Right lobe of liver (tissue), 4 donors: ENCODE measurements around the gene UBE2J2.

Source experiments
- POLR2A ChIP-seq: fragments of 450-650 bp; IDR thresholded peaks from one replicate; pipeline ENCODE4 v1.6.1; 2017; ENCODE audit warnings: antibody characterized with exemption, mild to moderate bottlenecking
- TF ChIP-seq, protein P1 (sequence below), 4 donors: fragments of 200-600 bp in 3 of 4; fragments of 450-650 bp in 1 of 4; IDR thresholded peaks; one replicate each; pipeline versions ENCODE4 v1.5.1 to v1.8.0; 2016 to 2022; ENCODE audit warnings: antibody characterized with exemption in 4 of 4, mild to moderate bottlenecking in 2 of 4
- donor health status: DM: no; HTN: no; CAD: no.
- donor health status: DM: no; HTN: no; CAD: no.
- donor health status: DM: no; HTN: yes; CAD: no.

DNA sequence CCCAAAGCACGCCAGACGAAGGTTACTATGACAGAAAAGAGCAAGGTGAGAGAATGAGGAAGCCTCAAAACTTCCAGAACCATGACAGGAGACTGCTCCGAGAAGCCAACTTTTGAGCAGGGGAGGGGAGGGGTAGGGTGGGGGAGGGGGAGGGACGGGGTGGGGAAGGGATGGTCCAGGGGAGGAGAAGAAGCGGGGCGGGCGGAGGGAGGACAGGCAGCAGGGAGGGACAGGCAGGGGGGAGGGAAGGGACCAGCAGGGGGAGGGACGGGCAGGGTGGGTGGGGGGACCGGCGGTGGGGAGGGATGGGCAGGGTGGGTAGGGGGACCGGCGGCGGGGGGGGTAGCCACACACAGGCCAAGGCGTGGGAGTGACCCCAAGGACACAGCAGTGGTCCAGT, 48.8 kb upstream of the UBE2J2 start:
- TF ChIP-seq, protein P1, sequence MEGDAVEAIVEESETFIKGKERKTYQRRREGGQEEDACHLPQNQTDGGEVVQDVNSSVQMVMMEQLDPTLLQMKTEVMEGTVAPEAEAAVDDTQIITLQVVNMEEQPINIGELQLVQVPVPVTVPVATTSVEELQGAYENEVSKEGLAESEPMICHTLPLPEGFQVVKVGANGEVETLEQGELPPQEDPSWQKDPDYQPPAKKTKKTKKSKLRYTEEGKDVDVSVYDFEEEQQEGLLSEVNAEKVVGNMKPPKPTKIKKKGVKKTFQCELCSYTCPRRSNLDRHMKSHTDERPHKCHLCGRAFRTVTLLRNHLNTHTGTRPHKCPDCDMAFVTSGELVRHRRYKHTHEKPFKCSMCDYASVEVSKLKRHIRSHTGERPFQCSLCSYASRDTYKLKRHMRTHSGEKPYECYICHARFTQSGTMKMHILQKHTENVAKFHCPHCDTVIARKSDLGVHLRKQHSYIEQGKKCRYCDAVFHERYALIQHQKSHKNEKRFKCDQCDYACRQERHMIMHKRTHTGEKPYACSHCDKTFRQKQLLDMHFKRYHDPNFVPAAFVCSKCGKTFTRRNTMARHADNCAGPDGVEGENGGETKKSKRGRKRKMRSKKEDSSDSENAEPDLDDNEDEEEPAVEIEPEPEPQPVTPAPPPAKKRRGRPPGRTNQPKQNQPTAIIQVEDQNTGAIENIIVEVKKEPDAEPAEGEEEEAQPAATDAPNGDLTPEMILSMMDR (IDR thresholded peaks at IDR 0.05) = no peak
- TF ChIP-seq POLR2A = no peak
